Fibroblast of lung (primary cell): ENCODE data around the gene PCDH9. TPM values are rescaled to one million over a fixed set of nuclear protein-coding genes. Genes with fewer than 3 reads are reported as not detected.

Experiments used
- DNase-seq, 2 donors: peaks; one replicate each; pipeline versions ENCODE4 v3.0.0 to v3.0.0-alpha.2; 2010; ENCODE audit warnings: low read depth in 2 of 2
- H2AFZ ChIP-seq: 2 replicates; pipeline ENCODE4 v1.5.1; 2012; ENCODE audit warnings: low read length, control low read depth, inconsistent platforms
- H3K27ac ChIP-seq: 2 replicates; pipeline ENCODE4 v1.5.1; 2011; ENCODE audit warnings: low read length, control low read depth; ENCODE audit not compliant: insufficient read depth
- H3K27me3 ChIP-seq: 2 replicates; pipeline ENCODE4 v1.5.1; 2011; ENCODE audit warnings: mild to moderate bottlenecking, low read length; ENCODE audit not compliant: control insufficient read depth, insufficient read depth
- H3K36me3 ChIP-seq: 2 replicates; pipeline ENCODE4 v1.5.1; 2011; ENCODE audit warnings: low read length; ENCODE audit not compliant: control insufficient read depth, insufficient read depth
- H3K4me1 ChIP-seq: 2 replicates; pipeline ENCODE4 v1.5.1; 2011; ENCODE audit warnings: low read length; ENCODE audit not compliant: control insufficient read depth, insufficient read depth; ENCODE audit errors: extremely low read depth
- H3K4me2 ChIP-seq: 2 replicates; pipeline ENCODE4 v1.5.1; 2011; ENCODE audit warnings: low read length, control low read depth; ENCODE audit not compliant: insufficient read depth; ENCODE audit errors: extremely low read depth
- H3K4me3 ChIP-seq, 4 experiments: fragments of 200-600 bp in 1 of 4; sonication (generic) in 1 of 4; replicated peaks in 1 of 4; 2 replicates each; pipeline ENCODE4 v1.5.1; 2011 to 2016; ENCODE audit warnings: low read length in 4 of 4, low read depth in 3 of 4, mild to moderate bottlenecking in 3 of 4, control low read depth in 2 of 4, inconsistent platforms in 1 of 4, mixed read lengths in 1 of 4; ENCODE audit not compliant: insufficient read depth in 1 of 4; ENCODE audit errors: control extremely low read depth in 1 of 4
- H3K79me2 ChIP-seq: 2 replicates; pipeline ENCODE4 v1.5.1; 2012; ENCODE audit warnings: mild to moderate bottlenecking, low read length, inconsistent platforms; ENCODE audit not compliant: control insufficient read depth, insufficient read depth
- H3K9ac ChIP-seq: 2 replicates; pipeline ENCODE4 v1.5.1; 2011; ENCODE audit warnings: mild to moderate bottlenecking, low read length, control low read depth; ENCODE audit not compliant: insufficient read depth
- H3K9me3 ChIP-seq: 2 replicates; pipeline ENCODE4 v1.5.1; 2012; ENCODE audit warnings: low read depth, low read length; ENCODE audit not compliant: control insufficient read depth, insufficient read depth
- H4K20me1 ChIP-seq: 2 replicates; pipeline ENCODE4 v1.5.1; 2011; ENCODE audit warnings: low read length; ENCODE audit not compliant: control insufficient read depth, insufficient read depth; ENCODE audit errors: extremely low read depth
- EZH2 ChIP-seq: IDR thresholded peaks from 2 replicates; pipeline ENCODE4 v1.5.1; 2012; ENCODE audit warnings: low read length, control low read depth, mild to moderate bottlenecking; ENCODE audit errors: missing control alignments
- polyA plus RNA-seq, 2 donors: library from polyadenylated mRNA; depleted of rRNA in 1 of 2; stranded (reverse) in 1 of 2; unstranded in 1 of 2; fragments of >200 nt; gene quantifications; 2 replicates each; pipeline ENCODE4 v1.2.1, GENCODE V29; 2011 to 2012; ENCODE audit warnings: missing spikeins in 1 of 2
- total RNA-seq: library from RNA; depleted of rRNA; stranded (reverse); fragments of >200 nt; gene quantifications from 2 replicates; pipeline ENCODE4 v1.2.1, GENCODE V29; 2014
- TF ChIP-seq, protein P1 (sequence below), 2 donors: IDR thresholded peaks in 1 of 2; conservative IDR thresholded peaks in 1 of 2; 1 replicate in 1 of 2; 2 replicates in 1 of 2; pipeline ENCODE4 v1.5.1; 2011 to 2012; ENCODE audit warnings: low read length in 2 of 2, control low read depth in 1 of 2, inconsistent platforms in 1 of 2, low read depth in 1 of 2, mild to moderate bottlenecking in 1 of 2

Gene PCDH9
- total and polyA plus RNA-seq, 2 donors (not counting 1 experiment from before 2014, with no cell fraction given), result 0.50 to 0.67 TPM

- Histone ChIP-seq H4K20me1 (no peaks in the 10 kb centered on the region), H2AFZ (no peak overlapping the region), H3K4me1 (no peaks in the 10 kb centered on the region), H3K9me3 (no peaks in the 10 kb centered on the region), H3K27me3 (no peaks in the 10 kb centered on the region), H3K9ac (no peak overlapping the region), H3K4me2 (no peak overlapping the region), H3K36me3 (no peaks in the 10 kb centered on the region), H3K79me2 (no peaks in the 10 kb centered on the region), H3K4me3 (no peak overlapping the region), H3K27ac (no peak overlapping the region)
- TF ChIP-seq EZH2, result no peak
- TF ChIP-seq, protein P1, sequence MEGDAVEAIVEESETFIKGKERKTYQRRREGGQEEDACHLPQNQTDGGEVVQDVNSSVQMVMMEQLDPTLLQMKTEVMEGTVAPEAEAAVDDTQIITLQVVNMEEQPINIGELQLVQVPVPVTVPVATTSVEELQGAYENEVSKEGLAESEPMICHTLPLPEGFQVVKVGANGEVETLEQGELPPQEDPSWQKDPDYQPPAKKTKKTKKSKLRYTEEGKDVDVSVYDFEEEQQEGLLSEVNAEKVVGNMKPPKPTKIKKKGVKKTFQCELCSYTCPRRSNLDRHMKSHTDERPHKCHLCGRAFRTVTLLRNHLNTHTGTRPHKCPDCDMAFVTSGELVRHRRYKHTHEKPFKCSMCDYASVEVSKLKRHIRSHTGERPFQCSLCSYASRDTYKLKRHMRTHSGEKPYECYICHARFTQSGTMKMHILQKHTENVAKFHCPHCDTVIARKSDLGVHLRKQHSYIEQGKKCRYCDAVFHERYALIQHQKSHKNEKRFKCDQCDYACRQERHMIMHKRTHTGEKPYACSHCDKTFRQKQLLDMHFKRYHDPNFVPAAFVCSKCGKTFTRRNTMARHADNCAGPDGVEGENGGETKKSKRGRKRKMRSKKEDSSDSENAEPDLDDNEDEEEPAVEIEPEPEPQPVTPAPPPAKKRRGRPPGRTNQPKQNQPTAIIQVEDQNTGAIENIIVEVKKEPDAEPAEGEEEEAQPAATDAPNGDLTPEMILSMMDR (conservative IDR thresholded peaks at IDR 0.05 in 1 of 2, IDR thresholded peaks at IDR 0.05 in 1 of 2; ENCODE audit: low read depth in 1 of 2, low read length in 2 of 2), result no peak
- DNase-seq, result no peak
These were observed 880.2 kb downstream of the PCDH9 start for GRCh38 chr13:66349966-66350365.

- no peak overlapping the region for H3K4me2 ChIP-seq
- H3K9ac ChIP-seq, result no peak overlapping the region
- H3K36me3 ChIP-seq, result no peaks in the 10 kb centered on the region
- TF ChIP-seq, protein P1 (conservative IDR thresholded peaks at IDR 0.05 in 1 of 2, IDR thresholded peaks at IDR 0.05 in 1 of 2; ENCODE audit: low read depth in 1 of 2, low read length in 2 of 2), result no peak
- no peak for TF ChIP-seq EZH2
- no peaks in the 10 kb centered on the region for H3K9me3 ChIP-seq
- no peak overlapping the region for H3K4me3 ChIP-seq
- no peak for DNase-seq
- no peaks in the 10 kb centered on the region for H3K27me3 ChIP-seq
- H4K20me1 ChIP-seq, result no peaks in the 10 kb centered on the region
- no peak overlapping the region for H3K27ac ChIP-seq
- H3K79me2 ChIP-seq, result no peaks in the 10 kb centered on the region
- no peak overlapping the region for H2AFZ ChIP-seq
- H3K4me1 ChIP-seq, result no peaks in the 10 kb centered on the region
These were observed 881.1 kb downstream of the PCDH9 start for GRCh38 chr13:66348745-66349690.

GRCh38 chr13:66347486-66348117, 882.5 kb downstream of the PCDH9 start:
- H3K4me2 ChIP-seq, result no peak overlapping the region
- DNase-seq, result peak in 1 of 2 donors; percentile 69
- H2AFZ ChIP-seq, result no peak overlapping the region
- H3K9me3 ChIP-seq, result no peaks in the 10 kb centered on the region
- H3K9ac ChIP-seq, result no peak overlapping the region
- H3K27me3 ChIP-seq, result no peaks in the 10 kb centered on the region
- no peaks in the 10 kb centered on the region for H3K4me1 ChIP-seq
- no peak for TF ChIP-seq EZH2
- TF ChIP-seq, protein P1 (conservative IDR thresholded peaks at IDR 0.05 in 1 of 2, IDR thresholded peaks at IDR 0.05 in 1 of 2; ENCODE audit: low read depth in 1 of 2, low read length in 2 of 2), result no peak
- no peaks in the 10 kb centered on the region for H3K36me3 ChIP-seq
- no peak overlapping the region for H3K4me3 ChIP-seq
- H4K20me1 ChIP-seq, result no peaks in the 10 kb centered on the region
- no peaks in the 10 kb centered on the region for H3K79me2 ChIP-seq
- H3K27ac ChIP-seq, result no peak overlapping the region
